NCI-H146 treated with DMSO at 0.1 percent for 48 hours (cell line): ENCODE data around the gene AKAP7.
"Not testable (repeated sequence)": the region's sequence is repeated elsewhere in the genome, so short reads cannot be mapped to it uniquely, and the experiment has no call there.

Source experiments
- DNase-seq: peaks from one replicate; lab custom pipeline; 2025; ENCODE audit not compliant: unreplicated experiment; lab: John Stamatoyannopoulos, UW

Gene AKAP7

DNA sequence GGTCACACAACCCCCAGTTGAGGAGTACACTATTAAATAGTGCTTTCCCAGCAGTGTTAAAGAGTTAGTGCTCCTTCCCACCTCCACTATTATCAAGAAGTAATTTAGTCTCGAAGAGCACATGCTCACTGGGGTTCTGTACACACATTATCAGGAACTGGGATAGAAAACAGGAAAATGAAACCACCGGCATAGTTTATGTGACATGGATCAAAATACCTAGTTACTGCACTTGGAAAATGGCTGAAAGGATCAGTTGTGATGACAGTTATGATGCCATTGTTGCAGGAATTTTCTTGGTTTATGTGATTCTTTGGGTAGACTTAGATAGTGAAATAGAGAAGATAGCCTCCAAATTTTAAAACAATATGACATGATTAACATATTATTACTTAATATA is 152.9 kb downstream of the AKAP7 start:
- no peak for DNase-seq

- no peak for DNase-seq
Measured at GRCh38 chr6:131290955-131291354, 155.7 kb downstream of the AKAP7 start.

- DNase-seq = no peak
Measured at GRCh38 chr6:131292145-131292938, 157.1 kb downstream of the AKAP7 start.

GRCh38 chr6:131293472-131293911 is 158.2 kb downstream of the AKAP7 start:
- DNase-seq = no peak

DNA sequence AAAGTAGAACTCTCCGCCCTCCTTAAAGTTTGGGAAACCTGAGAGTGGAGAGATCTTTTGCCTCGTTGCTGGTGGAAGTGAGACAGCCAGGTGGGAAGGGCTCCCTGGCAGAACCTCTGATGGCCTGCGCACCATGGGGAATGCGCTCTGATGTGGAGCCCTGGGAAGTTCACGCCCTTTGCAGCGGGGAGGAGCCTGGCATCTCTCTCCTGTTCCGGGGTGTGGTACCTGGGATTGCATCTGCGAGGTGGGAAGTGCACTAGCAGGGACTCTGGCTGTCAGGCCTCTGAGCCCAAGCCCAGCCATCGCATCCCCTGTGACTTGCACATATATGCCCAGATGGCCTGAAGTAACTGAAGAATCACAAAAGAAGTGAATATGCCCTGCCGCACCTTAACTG is 159.8 kb downstream of the AKAP7 start:
- no peak for DNase-seq

DNA sequence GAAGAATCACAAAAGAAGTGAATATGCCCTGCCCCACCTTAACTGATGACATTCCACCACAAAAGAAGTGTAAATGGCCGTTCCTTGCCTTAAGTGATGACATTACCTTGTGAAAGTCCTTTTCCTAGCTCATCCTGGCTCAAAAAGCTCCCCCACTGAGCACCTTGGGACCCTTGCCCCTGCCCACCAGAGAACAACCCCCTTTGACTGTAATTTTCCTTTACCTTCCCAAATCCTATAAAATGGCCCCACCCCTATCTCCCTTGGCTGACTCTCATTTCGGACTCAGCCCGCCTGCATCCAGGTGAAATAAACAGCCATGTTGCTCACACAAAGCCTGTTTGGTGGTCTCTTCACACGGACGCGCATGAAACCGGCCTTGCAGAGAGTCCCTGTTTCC is 165.6 kb downstream of the AKAP7 start:
- DNase-seq = not testable (repeated sequence)

- DNase-seq = no peak
Measured at GRCh38 chr6:131303338-131303930, 168.2 kb downstream of the AKAP7 start.

- no peak for DNase-seq
Measured at GRCh38 chr6:131305037-131305850, 170.0 kb downstream of the AKAP7 start.

GRCh38 chr6:131309437-131309836 is 174.2 kb downstream of the AKAP7 start:
- DNase-seq = no peak

- no peak for DNase-seq
Measured at GRCh38 chr6:131314838-131315237, 179.6 kb downstream of the AKAP7 start.

DNA sequence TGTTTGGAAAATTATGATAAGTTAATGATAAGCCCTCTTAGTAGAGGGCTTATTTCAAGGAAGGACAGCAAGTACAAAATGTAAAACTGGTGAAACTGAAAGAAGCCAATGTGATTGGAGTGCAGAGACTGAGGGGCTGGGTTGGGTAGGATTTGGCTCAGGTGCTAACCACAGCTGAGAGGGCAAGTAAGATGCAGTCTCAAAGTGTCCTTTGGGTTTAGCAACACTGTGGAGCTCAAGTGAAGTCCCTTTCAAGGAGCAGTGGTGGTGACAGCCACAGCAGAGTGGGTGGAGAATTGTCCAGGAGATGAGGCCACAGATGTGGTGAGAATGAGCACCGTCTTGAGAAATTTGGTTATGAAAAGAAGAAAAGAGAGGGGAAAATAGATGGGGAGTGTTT is 181.4 kb downstream of the AKAP7 start:
- DNase-seq = no peak

DNA sequence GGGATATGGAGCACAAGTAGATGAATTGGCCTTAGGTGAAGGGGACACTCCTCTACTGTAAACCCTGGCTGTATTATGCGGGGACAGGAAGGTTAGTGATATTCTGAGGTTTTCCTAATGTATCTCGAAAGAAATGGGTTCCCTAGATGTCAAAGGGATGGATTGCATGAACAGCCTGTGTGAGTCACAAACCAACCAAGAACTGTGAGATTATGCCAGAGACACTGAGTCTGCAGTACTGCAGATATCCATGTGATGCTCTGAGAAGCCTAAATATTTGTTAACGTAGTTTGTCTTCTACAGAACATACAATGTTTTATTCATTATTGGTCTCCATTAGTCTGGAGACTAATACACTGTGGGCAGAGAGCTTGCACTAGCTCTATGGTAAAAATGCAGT is 182.2 kb downstream of the AKAP7 start:
- DNase-seq = no peak

GRCh38 chr6:131321589-131321988 is 186.3 kb downstream of the AKAP7 start:
- DNase-seq = no peak

GRCh38 chr6:131322125-131322524 is 186.9 kb downstream of the AKAP7 start:
- DNase-seq = no peak

DNA sequence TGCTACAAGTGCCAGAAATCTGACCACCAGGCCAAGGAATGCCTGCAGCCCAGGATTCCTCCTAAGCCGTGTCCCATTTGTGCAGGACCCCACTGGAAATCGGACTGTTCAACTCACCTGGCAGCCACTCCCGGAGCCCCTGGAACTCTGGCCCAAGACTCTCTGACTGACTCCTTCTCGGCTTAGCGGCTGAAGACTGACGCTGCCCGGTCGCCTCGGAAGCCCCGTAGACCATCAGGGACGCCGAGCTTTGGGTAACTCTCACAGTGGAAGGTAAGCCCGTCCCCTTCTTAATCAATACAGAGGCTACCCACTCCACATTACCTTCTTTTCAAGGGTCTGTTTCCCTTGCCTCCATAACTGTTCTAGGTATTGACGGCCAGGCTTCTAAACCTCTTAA is 190.4 kb downstream of the AKAP7 start:
- not testable (repeated sequence) for DNase-seq

DNA sequence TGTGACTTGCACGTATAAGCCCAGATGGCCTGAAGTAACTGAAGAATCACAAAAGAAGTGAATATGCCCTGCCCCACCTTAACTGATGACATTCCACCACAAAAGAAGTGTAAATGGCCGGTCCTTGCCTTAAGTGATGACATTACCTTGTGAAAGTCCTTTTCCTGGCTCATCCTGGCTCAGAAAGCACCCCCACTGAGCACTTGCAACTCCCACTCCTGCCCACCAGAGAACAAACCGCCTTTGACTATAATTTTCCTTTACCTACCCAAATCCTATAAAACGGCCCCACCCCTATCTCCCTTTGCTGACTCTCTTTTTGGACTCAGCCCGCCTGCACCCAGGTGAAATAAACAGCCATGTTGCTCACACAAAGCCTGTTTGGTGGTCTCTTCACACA is 193.5 kb downstream of the AKAP7 start:
- not testable (repeated sequence) for DNase-seq

DNA sequence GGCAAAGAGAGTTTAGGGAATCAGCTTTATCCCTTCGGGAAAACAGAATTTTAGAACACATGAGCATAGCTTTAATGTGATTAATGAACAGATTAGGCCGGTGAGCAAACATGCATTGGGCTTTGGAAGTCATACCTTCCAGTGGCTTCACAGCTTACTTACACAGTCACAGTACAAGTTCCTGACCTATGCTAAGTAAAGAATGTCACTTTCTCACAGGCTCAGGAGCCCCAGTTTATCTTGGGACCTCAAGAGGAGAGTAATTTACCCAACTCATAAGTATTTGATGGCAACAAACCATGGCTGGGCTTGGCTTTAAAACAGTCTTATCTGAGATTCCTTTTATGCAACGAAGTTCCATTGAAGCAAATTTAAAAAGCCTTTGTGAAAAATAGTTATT is 195.9 kb downstream of the AKAP7 start:
- no peak for DNase-seq

DNA sequence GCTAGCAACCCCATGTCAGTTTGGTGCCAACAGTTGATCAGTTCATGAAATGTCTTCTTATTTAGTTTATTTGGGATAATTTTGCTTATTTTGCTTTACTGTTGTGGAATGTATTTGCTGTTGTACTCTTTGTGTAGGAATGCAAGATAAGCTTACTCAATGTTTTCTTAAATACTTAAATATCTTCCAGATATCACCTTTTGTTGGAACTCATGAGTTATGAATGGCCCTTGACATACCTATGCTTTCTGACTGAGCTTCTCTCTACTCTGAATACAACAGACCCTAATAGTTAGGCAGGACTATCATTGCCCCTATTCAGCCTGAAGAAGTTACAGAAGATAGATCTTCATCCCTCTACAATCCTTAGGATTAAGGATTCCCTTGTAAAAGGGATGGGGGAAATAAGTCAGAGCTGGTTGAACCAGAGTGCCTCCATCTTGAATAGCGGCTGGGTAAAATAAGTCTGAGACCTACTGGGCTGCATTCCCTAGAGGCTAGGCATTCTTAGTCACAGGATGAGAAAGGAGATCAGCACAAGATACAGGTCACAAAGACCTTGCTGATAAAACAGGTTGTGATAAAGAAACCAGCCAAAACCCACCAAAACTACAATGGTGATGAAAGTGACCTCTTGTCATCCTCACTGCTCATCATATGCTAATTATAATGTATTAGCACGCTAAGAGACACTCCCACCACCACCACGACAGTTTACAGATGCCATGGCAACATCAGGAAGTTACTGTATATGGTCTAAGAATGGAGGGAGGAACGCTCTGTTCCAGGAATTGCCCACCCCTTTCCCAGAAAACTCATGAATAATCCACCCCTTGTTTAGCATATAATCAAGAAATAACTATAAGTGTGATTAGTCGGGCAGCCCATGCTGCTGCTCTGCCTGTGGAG is 196.9 kb downstream of the AKAP7 start:
- DNase-seq = no peak
